Osteocyte (in vitro differentiated cells): Measurements from ENCODE around the gene SHF. TPM values are rescaled to one million over a fixed set of nuclear protein-coding genes. Genes with fewer than 3 reads are reported as not detected.
A peak's percentile ranks its signal among the peaks of the same experiment; 100 is the strongest.

Experiments
- DNase-seq: peaks from one replicate; pipeline ENCODE4 v3.0.0; 2021; ENCODE audit warnings: mixed read lengths; ENCODE audit not compliant: unreplicated experiment; ENCODE audit errors: extremely low spot score
- H3K27ac Mint-ChIP-seq: one replicate; pipeline ENCODE4 v1.8.0; 2021; ENCODE audit warnings: mild to moderate bottlenecking, mixed read lengths; ENCODE audit not compliant: unreplicated experiment
- H3K27me3 Mint-ChIP-seq: one replicate; pipeline ENCODE4 v1.8.0; 2021; ENCODE audit warnings: mixed read lengths; ENCODE audit not compliant: unreplicated experiment
- H3K36me3 Mint-ChIP-seq: one replicate; pipeline ENCODE4 v1.8.0; 2021; ENCODE audit warnings: mixed read lengths; ENCODE audit not compliant: unreplicated experiment
- H3K4me1 Mint-ChIP-seq: one replicate; pipeline ENCODE4 v1.8.0; 2021; ENCODE audit warnings: mixed read lengths; ENCODE audit not compliant: unreplicated experiment
- H3K4me3 Mint-ChIP-seq: one replicate; pipeline ENCODE4 v1.8.0; 2021; ENCODE audit warnings: mild to moderate bottlenecking, moderate library complexity, mixed read lengths; ENCODE audit not compliant: unreplicated experiment
- H3K9me3 Mint-ChIP-seq: one replicate; pipeline ENCODE4 v1.8.0; 2021; ENCODE audit warnings: mixed read lengths; ENCODE audit not compliant: unreplicated experiment
- CTCF ChIP-seq: fragments of 200-600 bp; sonication (generic); IDR thresholded peaks from 2 replicates; pipeline ENCODE4 v1.5.0; 2021; ENCODE audit warnings: antibody characterized with exemption, mild to moderate bottlenecking, moderate library complexity
- total RNA-seq: library from RNA; stranded (reverse); gene quantifications from 2 replicates; pipeline ENCODE4 v1.2.1, GENCODE V29; 2021

The SHF gene
- total RNA-seq, 1 donor from 2014 or later = 15.8 TPM

- Mint-ChIP-seq H3K27me3 (no peaks in the 10 kb centered on the region), H3K27ac (no peak overlapping the region), H3K36me3 (no peaks in the 10 kb centered on the region), H3K4me1 (peaks cover 4% of the 10 kb centered on the region), H3K9me3 (no peaks in the 10 kb centered on the region), H3K4me3 (no peak overlapping the region)
- peak; percentile 97 for DNase-seq
- peak; percentile 82 for TF ChIP-seq CTCF
These were observed 10.8 kb upstream of the SHF start for GRCh38 chr15:45198337-45199135.

GRCh38 chr15:45197512-45197911 lies 9.7 kb upstream of the SHF start:
- Mint-ChIP-seq H3K27ac (peak overlapping the region; percentile 57), H3K4me1 (peaks cover 4% of the 10 kb centered on the region), H3K4me3 (no peak overlapping the region), H3K9me3 (no peaks in the 10 kb centered on the region), H3K36me3 (no peaks in the 10 kb centered on the region), H3K27me3 (no peaks in the 10 kb centered on the region)
- DNase-seq = no peak
- no peak for TF ChIP-seq CTCF

- DNase-seq = no peak
- Mint-ChIP-seq H3K9me3 (no peaks in the 10 kb centered on the region), H3K4me3 (no peak overlapping the region), H3K36me3 (no peaks in the 10 kb centered on the region), H3K27me3 (peaks cover 7% of the 10 kb centered on the region), H3K27ac (no peak overlapping the region), H3K4me1 (peaks cover 31% of the 10 kb centered on the region)
- TF ChIP-seq CTCF = no peak
These were observed 230 bp downstream of the SHF start for GRCh38 chr15:45187578-45187893.

GRCh38 chr15:45186771-45187577 lies 792 bp downstream of the SHF start:
- peaks cover 34% of the 10 kb centered on the region for H3K4me1 Mint-ChIP-seq
- no peak for TF ChIP-seq CTCF

More at GRCh38 chr15:45186771-45187577, 792 bp downstream of the SHF start:
- Mint-ChIP-seq H3K4me3 (peak overlapping the region; percentile 80), H3K27ac (peak overlapping the region; percentile 75), H3K9me3 (no peaks in the 10 kb centered on the region), H3K36me3 (peaks cover 2% of the 10 kb centered on the region), H3K27me3 (peaks cover 7% of the 10 kb centered on the region)
- DNase-seq = no peak
